ENCODE data around the gene ZFP3. TPM values are rescaled to one million over a fixed set of nuclear protein-coding genes. Genes with fewer than 3 reads are reported as not detected.
"Not testable (repeated sequence)": the region's sequence is repeated elsewhere in the genome, so short reads cannot be mapped to it uniquely, and the experiment has no call there.

ZFP3 gene
- total RNA-seq, 1 donor from 2014 or later = 0.38 TPM

DNA sequence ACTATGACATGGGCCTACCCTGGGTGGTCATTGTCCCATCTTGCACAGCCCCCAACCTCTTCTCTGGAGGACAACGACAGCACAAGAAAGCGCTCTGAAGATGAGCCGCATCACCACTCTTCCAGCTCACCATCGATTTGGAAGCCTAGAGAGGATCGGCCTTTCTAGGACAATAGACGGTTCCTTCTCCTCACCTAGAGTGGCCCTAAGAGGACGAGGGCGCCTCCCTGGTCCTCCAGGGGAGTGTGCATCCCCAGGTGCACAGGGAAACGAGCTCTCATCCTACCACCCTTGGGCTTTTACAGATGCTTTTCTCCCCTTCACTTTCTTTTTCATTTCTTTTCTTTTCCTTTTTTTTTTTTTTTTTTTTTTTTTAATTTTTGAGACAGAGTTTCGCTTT is 22.7 kb upstream of the ZFP3 start:
- TF ChIP-seq, protein P1, sequence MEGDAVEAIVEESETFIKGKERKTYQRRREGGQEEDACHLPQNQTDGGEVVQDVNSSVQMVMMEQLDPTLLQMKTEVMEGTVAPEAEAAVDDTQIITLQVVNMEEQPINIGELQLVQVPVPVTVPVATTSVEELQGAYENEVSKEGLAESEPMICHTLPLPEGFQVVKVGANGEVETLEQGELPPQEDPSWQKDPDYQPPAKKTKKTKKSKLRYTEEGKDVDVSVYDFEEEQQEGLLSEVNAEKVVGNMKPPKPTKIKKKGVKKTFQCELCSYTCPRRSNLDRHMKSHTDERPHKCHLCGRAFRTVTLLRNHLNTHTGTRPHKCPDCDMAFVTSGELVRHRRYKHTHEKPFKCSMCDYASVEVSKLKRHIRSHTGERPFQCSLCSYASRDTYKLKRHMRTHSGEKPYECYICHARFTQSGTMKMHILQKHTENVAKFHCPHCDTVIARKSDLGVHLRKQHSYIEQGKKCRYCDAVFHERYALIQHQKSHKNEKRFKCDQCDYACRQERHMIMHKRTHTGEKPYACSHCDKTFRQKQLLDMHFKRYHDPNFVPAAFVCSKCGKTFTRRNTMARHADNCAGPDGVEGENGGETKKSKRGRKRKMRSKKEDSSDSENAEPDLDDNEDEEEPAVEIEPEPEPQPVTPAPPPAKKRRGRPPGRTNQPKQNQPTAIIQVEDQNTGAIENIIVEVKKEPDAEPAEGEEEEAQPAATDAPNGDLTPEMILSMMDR (IDR thresholded peaks at IDR 0.05; ENCODE audit: unreplicated experiment) = no peak
- Mint-ChIP-seq H3K4me1 (ENCODE audit: unreplicated experiment) (no peaks in the 10 kb centered on the region), H3K27ac (ENCODE audit: unreplicated experiment) (no peak overlapping the region), H3K36me3 (ENCODE audit: low read depth, unreplicated experiment) (peaks cover 9% of the 10 kb centered on the region), H3K27me3 (ENCODE audit: unreplicated experiment) (peaks cover 2% of the 10 kb centered on the region), H3K4me3 (ENCODE audit: unreplicated experiment) (no peak overlapping the region), H3K9me3 (ENCODE audit: unreplicated experiment) (no peaks in the 10 kb centered on the region)
- no peak for DNase-seq (ENCODE audit: low spot score)

DNA sequence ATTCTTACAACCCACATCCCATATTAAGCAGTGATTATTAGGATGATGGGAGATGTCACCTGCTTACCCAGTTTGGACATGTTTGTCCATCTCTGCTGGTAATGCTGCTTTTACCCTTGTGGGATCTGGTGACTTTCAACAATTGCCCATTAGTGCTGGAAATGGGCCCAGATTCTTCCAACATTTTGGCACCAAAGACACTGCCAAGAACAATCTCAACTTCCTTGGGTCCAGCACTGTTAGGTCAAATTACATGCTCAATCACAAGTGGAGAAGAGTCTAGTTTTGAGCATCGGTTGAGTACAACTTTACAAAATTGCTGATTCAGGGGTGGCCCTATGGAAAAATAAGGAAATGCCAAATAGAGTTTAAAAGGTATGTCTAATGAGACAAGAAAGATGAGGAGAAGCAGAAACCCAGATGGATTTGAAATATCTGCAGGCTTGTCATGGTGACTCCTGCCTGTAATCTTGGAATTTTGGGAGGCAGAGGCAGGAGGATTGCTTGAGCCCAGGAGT is 13.0 kb upstream of the ZFP3 start:
- H3K36me3 Mint-ChIP-seq (ENCODE audit: low read depth, unreplicated experiment) = no peaks in the 10 kb centered on the region
- no peak for DNase-seq (ENCODE audit: low spot score)
- no peak overlapping the region for H3K4me3 Mint-ChIP-seq (ENCODE audit: unreplicated experiment)
- H3K4me1 Mint-ChIP-seq (ENCODE audit: unreplicated experiment) = no peaks in the 10 kb centered on the region
- H3K27me3 Mint-ChIP-seq (ENCODE audit: unreplicated experiment) = no peaks in the 10 kb centered on the region
- TF ChIP-seq, protein P1 (IDR thresholded peaks at IDR 0.05; ENCODE audit: unreplicated experiment) = no peak
- no peak overlapping the region for H3K27ac Mint-ChIP-seq (ENCODE audit: unreplicated experiment)
- H3K9me3 Mint-ChIP-seq (ENCODE audit: unreplicated experiment) = no peaks in the 10 kb centered on the region

DNA sequence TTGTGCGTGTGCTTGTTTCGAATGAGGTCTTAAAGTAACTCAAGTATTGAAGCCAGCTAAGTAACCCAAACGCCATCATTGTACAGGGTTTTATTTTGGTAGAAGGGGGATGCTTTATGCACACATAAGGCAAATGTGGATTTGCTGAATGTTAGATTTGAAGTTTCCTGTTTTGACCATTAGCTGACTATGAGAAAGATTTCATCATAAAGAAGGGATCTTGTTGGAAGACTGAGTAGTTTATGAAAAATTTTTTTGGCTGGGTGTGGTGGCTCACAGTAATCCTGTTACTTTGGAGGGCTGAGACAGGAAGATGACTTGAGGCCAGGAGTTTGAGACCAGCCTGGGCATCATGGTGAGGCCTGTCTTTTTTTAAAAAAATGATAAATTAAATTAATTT is 10.0 kb upstream of the ZFP3 start:
- Mint-ChIP-seq H3K36me3 (ENCODE audit: low read depth, unreplicated experiment) (no peaks in the 10 kb centered on the region), H3K27ac (ENCODE audit: unreplicated experiment) (no peak overlapping the region), H3K4me1 (ENCODE audit: unreplicated experiment) (peaks cover 12% of the 10 kb centered on the region), H3K9me3 (ENCODE audit: unreplicated experiment) (no peaks in the 10 kb centered on the region), H3K4me3 (ENCODE audit: unreplicated experiment) (no peak overlapping the region), H3K27me3 (ENCODE audit: unreplicated experiment) (peaks cover 6% of the 10 kb centered on the region)
- no peak for DNase-seq (ENCODE audit: low spot score)
- TF ChIP-seq, protein P1 (IDR thresholded peaks at IDR 0.05; ENCODE audit: unreplicated experiment) = no peak

DNA sequence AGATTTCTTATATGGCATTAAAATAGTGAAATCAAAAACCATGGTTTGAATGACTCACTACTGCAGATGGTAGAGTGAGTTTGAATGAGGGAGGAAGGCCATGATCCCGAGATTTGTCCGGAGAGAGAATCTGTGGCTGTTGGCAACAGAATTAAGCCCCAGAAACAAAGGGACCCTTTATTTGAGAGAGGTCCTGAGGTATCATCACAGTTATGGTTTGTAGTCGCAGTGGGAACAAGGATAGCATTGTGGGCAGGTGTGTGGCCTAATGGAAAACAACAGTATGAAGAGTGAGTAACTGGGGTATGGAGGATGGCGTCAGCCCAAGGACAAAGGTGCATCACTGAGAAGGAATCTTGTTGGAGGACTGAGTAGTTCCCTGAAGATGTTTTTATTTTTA is 8.5 kb upstream of the ZFP3 start:
- no peak for DNase-seq (ENCODE audit: low spot score)
- Mint-ChIP-seq H3K27ac (ENCODE audit: unreplicated experiment) (no peak overlapping the region), H3K4me3 (ENCODE audit: unreplicated experiment) (no peak overlapping the region), H3K36me3 (ENCODE audit: low read depth, unreplicated experiment) (no peaks in the 10 kb centered on the region), H3K27me3 (ENCODE audit: unreplicated experiment) (peaks cover 6% of the 10 kb centered on the region), H3K4me1 (ENCODE audit: unreplicated experiment) (peaks cover 14% of the 10 kb centered on the region), H3K9me3 (ENCODE audit: unreplicated experiment) (no peaks in the 10 kb centered on the region)
- TF ChIP-seq, protein P1 (IDR thresholded peaks at IDR 0.05; ENCODE audit: unreplicated experiment) = no peak

DNA sequence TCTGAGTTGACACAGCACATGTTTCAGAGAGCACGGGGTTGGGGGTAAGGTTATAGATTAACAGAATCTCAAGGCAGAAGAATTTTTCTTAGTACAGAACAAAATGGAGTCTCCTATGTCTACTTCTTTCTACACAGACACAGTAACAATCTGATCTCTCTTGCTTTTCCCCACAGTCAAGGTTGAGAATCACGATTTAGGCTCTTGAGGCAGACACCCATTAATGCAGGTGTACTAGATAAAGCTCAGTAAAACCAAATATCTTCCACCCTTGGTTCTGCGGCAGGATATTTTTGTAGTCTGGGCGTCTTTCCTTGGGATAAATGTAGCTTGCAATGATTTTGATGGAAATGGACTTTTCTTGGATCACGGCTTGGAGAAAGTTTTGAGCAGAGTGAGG is 2.8 kb upstream of the ZFP3 start:
- not testable (repeated sequence) for H3K27ac Mint-ChIP-seq (ENCODE audit: unreplicated experiment); DNase-seq (ENCODE audit: low spot score); H3K4me3 Mint-ChIP-seq (ENCODE audit: unreplicated experiment); H3K9me3 Mint-ChIP-seq (ENCODE audit: unreplicated experiment); H3K36me3 Mint-ChIP-seq (ENCODE audit: low read depth, unreplicated experiment)
- Mint-ChIP-seq H3K4me1 (ENCODE audit: unreplicated experiment) (peaks cover 14% of the 10 kb centered on the region), H3K27me3 (ENCODE audit: unreplicated experiment) (peaks cover 14% of the 10 kb centered on the region)

DNA sequence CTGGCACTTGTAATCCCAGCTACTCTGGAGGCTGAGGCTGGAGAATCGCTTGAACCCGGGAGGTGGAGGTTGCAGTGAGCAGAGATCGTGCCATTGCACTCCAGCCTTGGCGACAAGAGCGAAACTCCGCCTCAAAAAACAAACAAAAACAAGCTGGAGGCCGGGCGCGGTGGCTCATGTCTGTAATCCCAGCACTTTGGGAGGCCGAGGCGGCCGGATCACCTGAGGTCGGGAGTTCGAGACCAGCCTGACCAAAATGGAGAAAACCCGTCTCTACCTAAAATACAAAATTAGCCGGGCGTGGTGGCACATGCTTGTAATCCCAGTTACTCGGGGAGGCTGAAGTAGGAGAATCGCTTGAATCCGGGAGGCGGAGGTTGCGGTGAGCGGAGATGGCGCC is 992 bp upstream of the ZFP3 start:
- not testable (repeated sequence) for H3K36me3 Mint-ChIP-seq (ENCODE audit: low read depth, unreplicated experiment); H3K4me3 Mint-ChIP-seq (ENCODE audit: unreplicated experiment)
- peaks cover 15% of the 10 kb centered on the region for H3K27me3 Mint-ChIP-seq (ENCODE audit: unreplicated experiment)

More for the DNA sequence above, 992 bp upstream of the ZFP3 start:
- DNase-seq (ENCODE audit: low spot score); H3K4me1 Mint-ChIP-seq (ENCODE audit: unreplicated experiment); H3K9me3 Mint-ChIP-seq (ENCODE audit: unreplicated experiment); H3K27ac Mint-ChIP-seq (ENCODE audit: unreplicated experiment): not testable (repeated sequence)

All from endothelial cell (in vitro differentiated cells).